ENCODE data around the gene ARID1B.

ARID1B gene

GRCh38 chr6:156852858-156853216, 75.7 kb downstream of the ARID1B start:
- no peak for DNase-seq

GRCh38 chr6:156853733-156854132, 76.6 kb downstream of the ARID1B start:
- DNase-seq: no peak

- no peak for DNase-seq
Measured at GRCh38 chr6:156854466-156855161, 77.4 kb downstream of the ARID1B start.

GRCh38 chr6:156857573-156857972, 80.4 kb downstream of the ARID1B start:
- DNase-seq: no peak

- no peak for DNase-seq
Measured at GRCh38 chr6:156859686-156860085, 82.5 kb downstream of the ARID1B start.

- no peak for DNase-seq
Measured at GRCh38 chr6:156862711-156863110, 85.5 kb downstream of the ARID1B start.

GRCh38 chr6:156863504-156863903, 86.3 kb downstream of the ARID1B start:
- no peak for DNase-seq

- no peak for DNase-seq
Measured at GRCh38 chr6:156864557-156864956, 87.4 kb downstream of the ARID1B start.

- peak; percentile 35 for DNase-seq
Measured at GRCh38 chr6:156865019-156865629, 87.9 kb downstream of the ARID1B start.

GRCh38 chr6:156866220-156867015, 89.2 kb downstream of the ARID1B start:
- DNase-seq: peak; percentile 38

GRCh38 chr6:156867121-156867520, 89.9 kb downstream of the ARID1B start:
- DNase-seq: no peak

- DNase-seq: no peak
Measured at GRCh38 chr6:156868385-156868784, 91.2 kb downstream of the ARID1B start.

- no peak for DNase-seq
Measured at GRCh38 chr6:156869980-156870398, 92.8 kb downstream of the ARID1B start.

- no peak for DNase-seq
Measured at GRCh38 chr6:156870924-156871539, 93.9 kb downstream of the ARID1B start.

- DNase-seq: no peak
Measured at GRCh38 chr6:156872903-156873302, 95.7 kb downstream of the ARID1B start.

GRCh38 chr6:156873654-156874380, 96.6 kb downstream of the ARID1B start:
- no peak for DNase-seq

GRCh38 chr6:156875062-156875461, 97.9 kb downstream of the ARID1B start:
- DNase-seq: no peak

- no peak for DNase-seq
Measured at GRCh38 chr6:156876302-156876701, 99.1 kb downstream of the ARID1B start.

- no peak for DNase-seq
Measured at GRCh38 chr6:156877126-156877863, 100.1 kb downstream of the ARID1B start.

GRCh38 chr6:156878681-156879080, 101.5 kb downstream of the ARID1B start:
- DNase-seq: no peak

GRCh38 chr6:156879186-156879585, 102.0 kb downstream of the ARID1B start:
- DNase-seq: no peak

- DNase-seq: no peak
Measured at GRCh38 chr6:156879591-156879990, 102.4 kb downstream of the ARID1B start.
